ENCODE data around the gene GABBR2. TPM values are rescaled to one million over a fixed set of nuclear protein-coding genes. Genes with fewer than 3 reads are reported as not detected.
"Not testable (repeated sequence)": the region's sequence is repeated elsewhere in the genome, so short reads cannot be mapped to it uniquely, and the experiment has no call there.

The GABBR2 gene
- total RNA-seq, 1 donor from 2014 or later: 0.24 TPM

DNA sequence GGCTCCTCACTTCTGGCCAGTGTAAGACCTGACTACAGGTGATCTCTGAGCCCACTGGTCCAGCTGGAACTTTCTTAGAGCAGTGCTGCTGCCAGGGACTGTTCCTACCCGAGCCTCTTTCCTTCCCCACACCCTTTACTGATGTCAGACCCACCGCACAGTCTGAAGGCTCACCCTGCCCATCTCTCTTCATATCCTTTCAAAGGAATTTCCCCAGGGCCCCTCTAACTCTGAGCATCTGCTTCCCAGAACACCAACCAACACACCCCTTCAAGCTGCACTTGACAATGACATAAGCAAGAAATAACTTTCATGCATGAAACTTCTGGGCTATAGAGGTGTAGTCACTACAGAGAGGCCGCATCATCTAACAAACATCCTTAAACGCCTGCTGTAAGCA lies 119.6 kb downstream of the GABBR2 start:
- Histone ChIP-seq H3K36me3 (no peaks in the 10 kb centered on the region), H3K9me3 (no peaks in the 10 kb centered on the region), H3K4me1 (no peaks in the 10 kb centered on the region), H3K4me3 (no peak overlapping the region), H3K27ac (no peak overlapping the region), H3K27me3 (ENCODE audit: low read depth) (peaks cover 9% of the 10 kb centered on the region)
- TF ChIP-seq, protein P1, sequence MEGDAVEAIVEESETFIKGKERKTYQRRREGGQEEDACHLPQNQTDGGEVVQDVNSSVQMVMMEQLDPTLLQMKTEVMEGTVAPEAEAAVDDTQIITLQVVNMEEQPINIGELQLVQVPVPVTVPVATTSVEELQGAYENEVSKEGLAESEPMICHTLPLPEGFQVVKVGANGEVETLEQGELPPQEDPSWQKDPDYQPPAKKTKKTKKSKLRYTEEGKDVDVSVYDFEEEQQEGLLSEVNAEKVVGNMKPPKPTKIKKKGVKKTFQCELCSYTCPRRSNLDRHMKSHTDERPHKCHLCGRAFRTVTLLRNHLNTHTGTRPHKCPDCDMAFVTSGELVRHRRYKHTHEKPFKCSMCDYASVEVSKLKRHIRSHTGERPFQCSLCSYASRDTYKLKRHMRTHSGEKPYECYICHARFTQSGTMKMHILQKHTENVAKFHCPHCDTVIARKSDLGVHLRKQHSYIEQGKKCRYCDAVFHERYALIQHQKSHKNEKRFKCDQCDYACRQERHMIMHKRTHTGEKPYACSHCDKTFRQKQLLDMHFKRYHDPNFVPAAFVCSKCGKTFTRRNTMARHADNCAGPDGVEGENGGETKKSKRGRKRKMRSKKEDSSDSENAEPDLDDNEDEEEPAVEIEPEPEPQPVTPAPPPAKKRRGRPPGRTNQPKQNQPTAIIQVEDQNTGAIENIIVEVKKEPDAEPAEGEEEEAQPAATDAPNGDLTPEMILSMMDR (IDR thresholded peaks at IDR 0.05): no peak
- intact Hi-C loops (cut with DNase I): no loop called here
- ATAC-seq: no peak
- no peak for DNase-seq

DNA sequence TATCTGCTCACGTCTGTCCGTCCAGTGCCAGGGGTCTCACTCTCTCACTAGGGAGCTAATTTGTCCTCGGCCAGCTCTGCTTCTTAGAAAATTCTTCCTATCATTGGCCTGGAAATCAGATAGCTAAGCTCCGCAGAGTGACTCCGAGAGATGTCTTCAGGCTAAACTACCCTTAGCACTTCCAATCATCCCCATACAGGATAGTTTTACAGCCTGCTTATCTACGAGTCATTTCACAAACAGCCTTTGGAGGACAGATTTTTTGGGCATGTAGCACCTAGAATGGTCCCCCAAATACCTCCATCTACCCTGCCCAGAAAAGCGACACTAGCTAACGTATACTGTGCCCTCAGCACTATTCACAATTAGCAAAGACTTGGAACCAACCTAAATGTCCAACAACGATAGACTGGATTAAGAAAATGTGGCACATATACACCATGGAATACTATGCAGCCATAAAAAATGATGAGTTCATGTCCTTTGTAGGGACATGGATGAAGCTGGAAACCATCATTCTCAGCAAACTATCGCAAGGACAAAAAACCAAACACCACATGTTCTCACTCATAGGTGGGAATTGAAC lies 123.8 kb downstream of the GABBR2 start:
- H3K36me3 ChIP-seq; H3K27me3 ChIP-seq (ENCODE audit: low read depth); H3K4me3 ChIP-seq; ATAC-seq; H3K4me1 ChIP-seq; H3K9me3 ChIP-seq; H3K27ac ChIP-seq; DNase-seq; intact Hi-C loops (cut with DNase I): not testable (repeated sequence)

DNA sequence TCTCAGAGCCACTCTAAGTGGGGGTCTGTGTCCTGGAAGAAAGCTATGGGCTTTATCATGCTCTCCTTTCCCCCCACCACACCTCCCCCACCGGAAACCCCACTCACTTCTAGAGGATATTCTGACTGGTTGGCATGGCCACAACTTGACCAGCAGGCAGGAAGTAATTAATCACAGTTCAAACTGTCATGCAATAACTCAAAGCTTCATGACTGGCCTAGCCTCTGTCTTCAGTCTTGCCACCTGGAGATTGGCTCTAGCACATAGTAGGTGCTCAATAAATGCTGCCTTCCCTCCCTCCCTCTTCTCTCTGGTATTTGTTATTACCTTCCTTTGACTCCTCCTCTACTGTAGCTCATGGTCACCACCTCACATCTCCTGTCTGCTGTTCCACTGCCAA lies 124.7 kb downstream of the GABBR2 start:
- H3K4me3 ChIP-seq: no peak overlapping the region
- TF ChIP-seq, protein P1 (IDR thresholded peaks at IDR 0.05): no peak
- no peaks in the 10 kb centered on the region for H3K4me1 ChIP-seq
- DNase-seq (no peak), ATAC-seq (no peak)
- H3K9me3 ChIP-seq: no peaks in the 10 kb centered on the region
- intact Hi-C loops (cut with DNase I): no loop called here
- H3K36me3 ChIP-seq: no peaks in the 10 kb centered on the region
- H3K27ac ChIP-seq: no peak overlapping the region
- H3K27me3 ChIP-seq (ENCODE audit: low read depth): peaks cover 4% of the 10 kb centered on the region

DNA sequence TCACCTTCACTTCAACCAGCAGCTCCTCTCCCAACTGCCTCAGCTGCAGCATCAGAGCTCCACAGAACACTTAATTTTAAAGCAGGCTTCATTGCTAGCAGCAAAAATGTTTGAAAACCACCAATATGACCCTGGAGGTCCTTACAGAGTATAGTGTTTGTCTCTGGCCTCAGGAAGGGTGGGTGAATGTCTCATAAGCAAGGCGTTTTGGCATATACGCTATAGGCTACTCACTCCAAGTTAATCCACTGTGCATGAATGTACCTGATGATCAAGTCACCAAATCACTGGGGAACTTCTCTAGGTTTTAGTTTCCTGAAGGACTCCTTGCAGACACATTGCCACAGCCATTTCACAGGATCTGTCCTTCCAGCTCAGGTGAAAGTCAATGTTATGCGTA lies 125.3 kb downstream of the GABBR2 start:
- no peak for DNase-seq
- Histone ChIP-seq H3K36me3 (no peaks in the 10 kb centered on the region), H3K9me3 (no peaks in the 10 kb centered on the region), H3K4me1 (no peaks in the 10 kb centered on the region), H3K4me3 (no peak overlapping the region), H3K27me3 (ENCODE audit: low read depth) (peaks cover 4% of the 10 kb centered on the region), H3K27ac (no peak overlapping the region)
- ATAC-seq: no peak
- TF ChIP-seq, protein P1 (IDR thresholded peaks at IDR 0.05): no peak
- intact Hi-C loops (cut with DNase I): no loop called here

DNA sequence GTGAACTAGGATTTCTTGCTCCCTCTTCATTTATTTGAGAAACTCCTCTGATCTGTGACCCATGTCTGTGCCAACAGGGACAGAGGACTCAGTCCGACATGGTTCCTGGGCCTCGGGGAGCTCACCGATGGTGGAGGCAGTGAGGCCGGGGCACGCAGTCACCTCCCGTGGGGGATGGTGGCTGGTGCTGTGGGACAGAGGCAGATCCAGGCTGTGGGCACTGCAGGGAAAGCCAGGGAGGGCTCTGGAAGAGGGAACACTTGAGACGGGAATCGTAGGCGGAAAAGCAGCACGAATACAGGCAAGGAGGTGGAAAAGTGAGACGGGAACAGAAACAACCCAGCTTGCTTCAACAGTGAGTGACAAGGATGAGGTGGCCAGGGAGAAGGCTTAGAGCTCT lies 127.8 kb downstream of the GABBR2 start:
- DNase-seq (no peak), ATAC-seq (no peak)
- TF ChIP-seq, protein P1 (IDR thresholded peaks at IDR 0.05): no peak

DNA sequence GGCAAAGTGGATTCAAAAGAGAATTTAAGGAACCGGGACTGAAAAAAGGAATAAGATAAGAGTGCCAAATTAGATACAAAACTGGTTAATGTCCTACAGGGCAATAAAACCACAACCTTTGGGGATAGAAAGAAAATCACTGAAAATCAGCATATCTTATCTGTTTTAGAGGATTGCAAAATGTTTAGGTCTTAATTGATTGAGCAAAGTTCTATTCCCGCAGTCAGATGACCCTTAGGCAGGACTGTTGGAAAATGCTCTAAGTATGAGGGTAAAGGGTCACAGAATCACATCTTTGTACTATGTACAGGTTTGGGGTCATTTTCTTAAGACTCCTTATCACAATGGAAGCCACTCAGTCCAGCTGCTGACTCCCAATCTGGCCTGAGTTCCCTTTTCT lies 129.0 kb downstream of the GABBR2 start:
- Histone ChIP-seq H3K27ac (no peak overlapping the region), H3K9me3 (no peaks in the 10 kb centered on the region), H3K27me3 (ENCODE audit: low read depth) (peaks cover 10% of the 10 kb centered on the region), H3K4me1 (no peaks in the 10 kb centered on the region), H3K4me3 (no peak overlapping the region), H3K36me3 (no peaks in the 10 kb centered on the region)
- no peak for DNase-seq
- intact Hi-C loops (cut with DNase I): no loop called here
- TF ChIP-seq, protein P1 (IDR thresholded peaks at IDR 0.05): no peak
- ATAC-seq: no peak

More for the DNA sequence above, 127.8 kb downstream of the GABBR2 start:
- no peaks in the 10 kb centered on the region for H3K4me1 ChIP-seq
- intact Hi-C loops (cut with DNase I): no loop called here
- H3K27ac ChIP-seq: no peak overlapping the region
- no peak overlapping the region for H3K4me3 ChIP-seq
- H3K9me3 ChIP-seq: no peaks in the 10 kb centered on the region
- peaks cover 10% of the 10 kb centered on the region for H3K27me3 ChIP-seq (ENCODE audit: low read depth)
- no peaks in the 10 kb centered on the region for H3K36me3 ChIP-seq

Data from lower lobe of right lung (tissue), 2 donors.